ENCODE measurements around the gene NTN1.

The NTN1 gene

DNA sequence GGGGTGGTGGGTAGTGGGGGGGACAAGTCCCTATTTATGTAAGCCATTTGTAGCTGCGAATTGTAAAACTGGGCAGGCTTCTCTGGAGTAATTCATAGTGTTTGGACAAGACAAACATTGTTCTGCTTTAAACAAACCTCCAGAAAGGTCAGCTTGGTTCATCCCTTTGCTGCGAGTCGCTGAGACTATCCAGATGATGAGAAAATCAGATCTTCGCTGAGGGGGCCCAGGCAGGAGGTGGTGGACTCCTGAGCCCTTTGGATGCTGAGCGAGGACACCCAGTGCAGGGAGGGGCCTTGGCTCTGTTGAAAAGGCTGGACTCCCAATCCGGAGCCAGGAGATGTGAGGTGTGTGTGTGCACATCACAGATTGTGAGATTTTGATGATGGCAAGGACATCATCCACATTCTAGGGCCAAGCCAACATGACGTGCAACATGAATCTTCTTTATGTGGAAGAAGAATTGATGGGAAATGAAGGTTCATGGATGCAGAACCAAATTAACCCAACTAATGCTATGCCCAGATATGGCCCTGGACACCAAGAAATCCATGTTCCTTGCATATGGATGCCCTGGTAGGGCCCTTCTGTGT is 15.0 kb upstream of the NTN1 start:
- DNase-seq: no peak

DNA sequence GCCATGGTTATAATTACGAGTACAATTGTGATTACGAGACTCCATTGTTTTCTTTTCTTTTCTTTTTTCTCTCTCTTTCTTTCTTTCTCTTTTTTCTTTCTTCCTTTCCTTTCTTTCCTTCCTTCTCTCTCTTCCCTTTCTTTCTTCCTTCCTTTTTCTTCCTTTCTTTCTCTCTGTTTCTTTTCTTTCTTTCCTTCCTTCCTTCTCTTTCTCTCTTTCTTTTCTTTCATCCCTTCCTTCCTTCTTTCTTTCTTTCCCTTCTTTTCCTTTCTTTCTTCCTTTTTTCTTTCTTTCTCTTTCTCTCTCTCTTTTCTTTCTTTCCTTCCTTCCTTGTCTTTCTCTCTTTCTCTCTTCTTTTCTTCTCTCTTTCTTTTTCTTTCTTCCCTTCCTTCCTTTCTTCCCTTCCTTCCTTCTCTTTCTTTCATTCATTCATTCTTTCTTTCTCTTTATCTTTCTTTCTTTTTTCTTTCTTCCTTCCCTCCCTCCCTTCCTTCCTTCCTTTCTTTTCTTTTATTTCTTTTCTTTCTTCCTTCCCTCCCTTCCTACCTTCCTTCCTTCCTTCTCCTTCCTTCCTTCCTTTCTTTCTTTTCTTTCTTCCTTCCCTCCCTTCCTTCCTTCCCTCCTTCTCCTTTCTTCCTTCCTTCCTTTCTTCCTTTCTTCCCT is 14.1 kb upstream of the NTN1 start:
- DNase-seq: no peak

DNA sequence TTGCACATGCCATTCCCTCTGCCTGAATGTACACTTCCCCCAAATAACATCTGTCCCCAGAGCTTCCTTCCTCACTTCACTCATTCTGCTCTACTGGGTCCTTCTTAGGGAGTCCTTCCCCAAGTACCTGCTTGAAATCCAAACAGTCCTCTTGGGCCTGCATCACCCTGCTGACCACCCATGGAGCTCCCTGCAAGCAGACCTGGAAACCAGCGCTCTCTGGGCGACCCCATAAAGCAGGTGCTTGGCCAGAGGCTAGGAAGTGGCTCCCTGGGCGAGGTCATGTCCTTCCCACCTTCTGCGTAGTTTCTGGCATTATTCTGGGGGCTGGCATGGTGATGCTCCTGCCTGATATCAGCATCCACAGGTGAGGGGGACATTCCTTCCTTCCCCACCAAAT is 12.2 kb upstream of the NTN1 start:
- DNase-seq: no peak

DNA sequence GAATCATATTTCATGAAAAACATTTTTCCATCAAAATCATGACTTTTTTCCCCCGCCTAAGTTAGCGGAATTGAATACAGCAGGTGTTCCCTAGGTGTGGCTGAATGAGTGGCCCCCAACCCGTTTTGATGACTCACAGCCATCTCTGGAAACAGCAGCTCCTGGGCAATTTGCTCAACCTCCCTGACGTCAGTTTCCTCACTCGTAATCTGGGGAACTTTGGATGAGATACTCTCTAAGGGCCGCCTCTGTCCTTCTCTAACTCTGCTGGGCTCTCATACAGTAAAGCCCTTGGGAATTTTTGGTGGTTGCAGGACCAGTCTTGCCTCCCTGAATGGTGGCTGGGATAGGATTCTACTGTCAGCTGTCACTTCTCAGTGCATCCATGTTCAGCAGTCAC is 11.6 kb upstream of the NTN1 start:
- DNase-seq: no peak

DNA sequence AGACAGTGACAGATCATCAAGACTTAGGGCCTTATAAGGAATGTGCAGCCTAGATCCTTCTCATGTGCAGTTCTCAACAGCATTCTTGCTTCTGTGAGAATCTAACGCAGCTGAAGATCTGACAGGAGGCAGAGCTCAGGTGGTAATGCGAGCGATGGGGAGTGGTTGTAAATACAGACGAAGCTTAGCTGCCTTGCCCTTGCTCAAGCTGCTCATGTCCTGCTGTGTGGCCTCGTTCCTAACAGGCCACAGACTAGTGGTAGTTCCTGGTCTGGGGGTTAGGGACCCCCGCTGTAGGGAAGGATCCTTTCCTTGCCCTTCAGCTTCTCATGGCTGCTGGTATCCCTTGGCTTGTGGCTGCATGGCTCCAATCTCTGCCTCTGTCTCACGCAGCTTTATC is 10.3 kb upstream of the NTN1 start:
- no peak for DNase-seq

DNA sequence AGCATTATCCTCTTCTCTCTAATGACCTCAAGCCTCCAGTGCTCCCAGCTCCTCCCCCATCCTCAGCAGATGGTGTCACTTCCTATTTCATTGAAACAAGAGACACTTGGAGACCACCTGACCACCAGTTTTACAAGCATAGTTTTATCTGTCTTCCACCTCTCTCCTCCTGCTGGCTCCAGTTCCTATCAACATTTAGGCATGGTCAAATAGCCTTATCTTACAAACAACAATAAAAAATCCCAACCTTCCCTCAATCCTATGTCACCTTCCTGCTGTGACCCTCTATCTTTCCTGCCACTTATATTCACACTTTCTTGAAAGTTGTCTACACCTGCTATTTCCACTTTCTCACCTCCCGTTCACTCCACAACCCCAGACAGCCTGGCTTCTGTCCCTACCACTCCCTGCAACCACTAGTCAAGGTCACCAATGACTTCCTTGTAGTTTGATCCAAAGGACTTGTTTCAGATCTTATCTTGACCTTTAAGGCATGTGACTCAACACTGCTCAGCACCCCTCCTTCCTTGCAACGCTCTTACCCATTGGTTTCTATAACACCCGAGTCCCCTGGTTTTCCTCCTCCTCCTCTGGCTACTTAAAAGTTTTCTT is 4.3 kb upstream of the NTN1 start:
- DNase-seq: no peak

DNA sequence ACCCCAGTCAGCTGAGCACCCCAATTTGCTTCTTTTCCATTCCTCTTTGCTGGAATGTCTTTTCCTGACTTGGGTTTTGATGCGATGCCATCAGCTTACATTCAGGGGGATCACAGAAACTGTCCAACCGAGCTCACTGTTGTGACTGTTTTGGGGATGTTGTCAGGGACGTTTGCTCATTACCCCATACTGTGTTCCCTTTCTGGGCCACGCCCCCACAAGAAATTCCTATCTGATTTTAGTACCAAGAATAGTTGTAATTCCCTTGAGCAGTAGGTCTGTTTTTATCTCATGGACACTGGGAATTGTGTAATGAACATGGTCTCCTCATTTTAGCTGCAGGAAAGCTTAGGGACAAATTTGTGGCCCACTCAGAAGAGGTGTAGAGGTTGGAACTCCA is 2.6 kb upstream of the NTN1 start:
- DNase-seq: no peak

DNA sequence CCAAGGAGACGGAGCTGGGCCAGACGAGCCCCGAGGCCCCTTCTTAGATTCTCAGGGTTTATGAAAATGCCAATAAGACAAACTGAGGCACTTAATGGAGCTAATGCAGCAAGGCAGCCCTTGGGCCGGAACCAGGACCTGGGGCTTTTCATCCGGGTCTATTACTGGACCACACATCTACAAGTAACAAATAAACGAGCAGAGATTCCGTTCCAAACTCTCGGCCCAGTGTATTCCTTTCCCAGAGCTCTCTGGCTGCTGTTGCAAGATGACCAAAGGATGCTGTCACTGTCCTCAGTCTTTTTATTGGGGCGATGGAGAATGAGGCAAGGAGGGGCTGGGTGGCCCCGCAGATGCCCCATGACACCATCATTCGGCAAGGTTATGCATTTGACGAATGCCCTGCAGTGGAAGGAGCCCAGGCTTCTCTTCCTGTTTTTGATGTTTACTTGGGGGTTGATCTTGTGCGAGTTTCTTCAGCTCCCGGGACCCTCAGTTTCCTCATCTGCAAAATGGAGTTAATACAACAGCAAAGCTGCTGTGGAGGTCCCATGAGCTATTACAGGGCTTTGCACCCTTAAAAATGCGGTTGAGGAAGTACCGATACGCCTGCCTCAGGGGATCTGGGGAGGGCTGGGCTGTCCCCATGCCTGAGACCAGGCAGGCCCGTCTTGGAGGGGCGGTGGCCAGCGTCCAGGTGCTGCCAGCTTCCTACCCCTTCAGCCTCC is 1.1 kb upstream of the NTN1 start:
- no peak for DNase-seq

DNA sequence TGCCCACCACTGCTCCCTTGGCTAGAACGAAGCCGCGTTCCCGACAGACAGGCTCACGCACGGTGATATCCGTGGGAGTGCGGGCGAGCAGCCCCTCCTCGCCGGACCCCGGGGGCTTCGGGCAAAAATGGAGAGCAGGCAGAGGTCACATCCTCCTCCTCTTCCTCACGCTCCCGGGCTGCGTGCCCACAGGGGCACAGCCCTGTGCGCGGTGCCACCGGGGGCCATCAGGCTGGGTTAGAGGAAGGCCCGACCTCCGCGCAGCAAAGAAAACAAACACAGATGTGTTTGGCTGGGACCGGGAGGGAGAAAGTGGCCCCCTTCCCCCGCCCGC is 519 bp upstream of the NTN1 start:
- DNase-seq: no peak

DNA sequence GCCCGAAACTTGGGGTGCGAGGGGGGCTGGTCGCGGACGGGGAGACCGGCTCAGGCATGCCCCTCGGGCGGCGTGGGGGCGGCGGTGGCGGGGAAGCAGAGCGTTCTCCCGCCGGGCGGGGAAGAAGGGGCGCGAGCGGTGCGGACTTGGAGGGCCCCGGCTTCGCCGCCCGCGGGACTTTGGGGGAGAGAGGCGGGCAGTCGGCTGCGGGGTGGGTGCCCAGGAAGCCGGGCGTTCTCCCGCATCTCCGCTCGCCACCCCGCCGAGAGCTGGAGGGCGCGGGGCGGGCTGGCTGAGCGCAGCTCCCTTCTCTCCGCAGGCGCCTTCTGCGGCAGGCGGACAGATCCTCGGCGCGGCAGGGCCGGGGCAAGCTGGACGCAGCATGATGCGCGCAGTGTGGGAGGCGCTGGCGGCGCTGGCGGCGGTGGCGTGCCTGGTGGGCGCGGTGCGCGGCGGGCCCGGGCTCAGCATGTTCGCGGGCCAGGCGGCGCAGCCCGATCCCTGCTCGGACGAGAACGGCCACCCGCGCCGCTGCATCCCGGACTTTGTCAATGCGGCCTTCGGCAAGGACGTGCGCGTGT is 772 bp downstream of the NTN1 start:
- DNase-seq: no peak

DNA sequence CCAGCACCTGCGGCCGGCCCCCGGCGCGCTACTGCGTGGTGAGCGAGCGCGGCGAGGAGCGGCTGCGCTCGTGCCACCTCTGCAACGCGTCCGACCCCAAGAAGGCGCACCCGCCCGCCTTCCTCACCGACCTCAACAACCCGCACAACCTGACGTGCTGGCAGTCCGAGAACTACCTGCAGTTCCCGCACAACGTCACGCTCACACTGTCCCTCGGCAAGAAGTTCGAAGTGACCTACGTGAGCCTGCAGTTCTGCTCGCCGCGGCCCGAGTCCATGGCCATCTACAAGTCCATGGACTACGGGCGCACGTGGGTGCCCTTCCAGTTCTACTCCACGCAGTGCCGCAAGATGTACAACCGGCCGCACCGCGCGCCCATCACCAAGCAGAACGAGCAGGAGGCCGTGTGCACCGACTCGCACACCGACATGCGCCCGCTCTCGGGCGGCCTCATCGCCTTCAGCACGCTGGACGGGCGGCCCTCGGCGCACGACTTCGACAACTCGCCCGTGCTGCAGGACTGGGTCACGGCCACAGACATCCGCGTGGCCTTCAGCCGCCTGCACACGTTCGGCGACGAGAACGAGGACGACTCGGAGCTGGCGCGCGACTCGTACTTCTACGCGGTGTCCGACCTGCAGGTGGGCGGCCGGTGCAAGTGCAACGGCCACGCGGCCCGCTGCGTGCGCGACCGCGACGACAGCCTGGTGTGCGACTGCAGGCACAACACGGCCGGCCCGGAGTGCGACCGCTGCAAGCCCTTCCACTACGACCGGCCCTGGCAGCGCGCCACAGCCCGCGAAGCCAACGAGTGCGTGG is 1.5 kb downstream of the NTN1 start:
- DNase-seq: no peak

DNA sequence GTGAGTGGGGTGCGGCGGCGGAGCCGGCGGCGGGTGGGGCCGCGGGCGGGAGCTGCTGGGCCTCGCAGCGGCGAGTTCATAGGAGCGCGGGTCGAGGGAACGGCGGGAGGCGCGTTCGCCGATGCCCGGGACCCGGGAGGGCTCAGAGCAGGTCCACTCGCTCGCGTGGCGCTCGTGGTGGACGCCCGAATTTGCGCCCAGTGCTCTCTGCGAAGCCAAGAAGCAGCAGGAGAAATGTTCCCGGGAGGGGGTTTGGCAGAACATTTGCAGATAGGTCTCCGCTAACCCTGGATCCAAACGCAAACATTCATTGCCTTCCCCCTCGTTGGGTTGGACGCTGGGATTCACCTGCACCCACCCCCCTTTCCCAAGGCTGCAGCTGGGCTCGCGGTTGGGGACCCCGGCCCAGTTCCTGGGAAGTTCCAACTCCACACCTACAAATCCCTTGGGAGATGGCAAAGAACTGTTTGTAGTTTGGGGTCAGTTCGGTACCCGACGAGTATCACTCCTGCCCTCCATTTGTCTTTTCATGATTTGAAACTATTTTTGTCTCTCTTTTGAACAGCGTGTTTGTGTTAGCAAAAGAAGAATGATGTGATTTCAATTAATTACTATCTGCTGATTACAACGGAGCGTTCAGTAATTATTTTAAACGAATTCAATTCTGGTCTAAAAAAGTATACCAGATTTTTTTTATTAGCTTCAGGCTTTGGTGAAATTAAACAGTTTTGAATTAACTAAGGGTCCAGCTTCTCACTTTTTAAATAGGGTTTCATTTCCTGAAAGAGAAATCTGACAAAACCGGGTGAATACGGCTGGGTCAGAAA is 2.3 kb downstream of the NTN1 start:
- no peak for DNase-seq

DNA sequence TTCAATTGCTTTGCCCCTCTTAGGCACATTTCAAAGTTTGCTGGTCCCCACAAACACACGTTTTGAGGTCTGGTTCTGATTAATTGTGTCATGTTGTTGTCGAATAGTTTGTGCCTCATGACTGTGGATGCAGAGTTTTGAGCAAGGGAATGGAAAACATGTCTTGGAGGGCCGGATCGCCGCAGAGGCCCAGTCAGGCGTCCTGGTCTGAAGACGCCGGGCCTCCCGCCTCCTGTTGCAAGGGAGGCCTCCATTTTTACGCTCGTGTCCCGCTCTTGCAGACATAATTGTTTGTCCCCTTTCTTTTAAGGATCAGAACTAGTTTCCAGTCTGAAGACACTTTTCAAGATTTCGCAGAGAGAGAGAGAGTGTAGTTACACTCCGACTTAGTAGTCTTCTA is 3.2 kb downstream of the NTN1 start:
- DNase-seq: no peak

DNA sequence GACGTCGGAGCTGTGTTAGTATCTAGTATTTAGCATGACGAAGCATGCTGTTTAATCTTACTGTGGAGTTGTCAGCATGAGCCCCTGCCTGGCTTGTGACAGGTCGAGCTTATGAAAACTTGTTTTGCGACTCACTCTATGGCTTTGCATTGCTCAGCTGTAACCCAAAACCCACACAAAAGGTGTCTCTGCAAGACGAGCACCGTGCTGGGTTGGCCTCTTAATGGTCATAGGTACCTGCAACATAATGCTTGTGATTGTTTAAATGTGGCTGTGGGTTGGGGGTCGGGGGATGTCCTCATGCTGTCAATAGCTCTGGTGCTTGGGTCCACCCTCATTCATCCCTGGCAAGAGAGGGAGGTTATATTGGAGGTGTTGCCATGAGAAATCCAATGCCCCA is 5.4 kb downstream of the NTN1 start:
- DNase-seq: no peak

DNA sequence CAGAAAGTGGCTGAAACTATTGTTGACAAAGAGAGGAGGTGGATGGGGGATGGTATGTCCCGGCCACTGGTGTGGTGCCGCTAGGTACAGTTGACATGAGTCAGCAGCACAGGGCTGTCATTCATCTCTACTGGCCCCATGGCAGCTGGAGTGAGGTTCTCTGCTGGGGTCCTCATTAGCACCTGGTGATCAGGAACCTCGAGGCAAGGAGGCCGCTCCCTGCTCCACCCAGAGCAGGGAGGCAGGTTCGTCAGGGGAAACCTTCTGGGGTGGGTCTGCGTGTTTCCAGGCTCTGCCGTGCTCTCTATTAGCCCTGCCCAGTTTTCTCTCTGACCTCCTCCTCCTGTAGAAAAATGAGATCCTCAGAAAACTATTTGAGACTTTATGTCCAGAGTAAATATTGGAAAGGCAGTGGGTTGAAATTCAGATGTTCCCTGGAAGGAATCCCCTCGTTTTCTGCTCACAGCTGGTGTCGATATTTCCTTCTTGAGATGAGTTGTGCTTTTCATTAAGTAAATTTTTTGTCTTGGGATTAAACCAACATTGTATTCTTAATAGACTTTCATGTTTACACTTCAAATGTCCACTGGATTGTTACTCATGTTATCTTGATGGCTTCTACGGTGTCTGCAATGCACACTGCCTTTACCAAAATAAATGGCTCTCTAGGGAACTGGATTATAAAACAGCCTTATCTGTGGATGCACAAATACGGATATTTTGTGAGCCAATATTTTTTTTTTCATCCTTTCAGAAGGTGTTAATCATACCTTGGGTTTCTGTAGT is 7.1 kb downstream of the NTN1 start:
- DNase-seq: no peak

DNA sequence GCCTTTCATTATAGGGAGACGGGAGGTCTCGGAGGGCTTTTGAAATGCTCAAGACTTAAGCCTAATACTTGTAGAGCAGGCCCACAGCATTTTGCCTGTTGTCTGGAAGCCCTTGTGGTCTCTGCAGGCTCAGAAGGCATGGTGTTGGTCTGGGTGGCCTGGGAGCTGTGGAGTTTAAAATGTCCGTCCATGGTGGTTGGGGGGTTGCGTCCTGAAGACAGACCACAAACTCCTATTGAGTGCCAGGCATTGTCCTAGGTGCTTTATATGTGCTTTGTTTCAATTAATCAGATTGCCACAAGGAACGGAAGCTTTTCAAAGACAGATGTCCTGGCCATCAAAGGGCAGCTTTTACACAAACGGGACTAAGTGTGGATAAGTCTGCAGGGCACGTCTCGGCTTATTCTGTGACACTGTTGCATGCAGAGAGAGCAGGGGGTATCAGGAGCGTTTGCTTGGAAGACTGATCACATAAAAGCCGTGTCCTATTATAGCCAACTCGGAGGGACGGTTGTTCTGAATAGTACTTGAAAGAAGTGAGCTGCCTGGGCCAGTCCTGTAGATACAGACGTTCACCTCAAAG is 7.8 kb downstream of the NTN1 start:
- DNase-seq: no peak

DNA sequence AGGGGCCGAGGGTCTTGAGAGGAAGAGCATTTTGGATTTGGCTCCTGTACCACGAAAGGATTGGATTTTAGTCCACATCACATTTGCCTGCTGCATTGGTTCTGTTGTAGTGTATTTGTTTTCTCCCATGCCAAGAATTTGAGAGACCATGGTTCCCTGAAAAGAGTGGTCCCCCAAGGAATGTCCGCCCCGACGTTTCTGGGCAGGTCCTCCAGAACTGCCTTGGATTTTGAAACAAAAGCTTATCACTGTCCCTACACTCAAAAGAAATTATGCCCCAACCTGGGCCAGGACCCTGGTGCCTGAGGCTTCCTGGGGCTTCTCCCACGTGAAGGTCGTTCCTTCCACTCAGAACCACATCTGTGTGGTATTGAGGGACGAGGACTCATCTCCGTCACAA is 10.8 kb downstream of the NTN1 start:
- DNase-seq: no peak

DNA sequence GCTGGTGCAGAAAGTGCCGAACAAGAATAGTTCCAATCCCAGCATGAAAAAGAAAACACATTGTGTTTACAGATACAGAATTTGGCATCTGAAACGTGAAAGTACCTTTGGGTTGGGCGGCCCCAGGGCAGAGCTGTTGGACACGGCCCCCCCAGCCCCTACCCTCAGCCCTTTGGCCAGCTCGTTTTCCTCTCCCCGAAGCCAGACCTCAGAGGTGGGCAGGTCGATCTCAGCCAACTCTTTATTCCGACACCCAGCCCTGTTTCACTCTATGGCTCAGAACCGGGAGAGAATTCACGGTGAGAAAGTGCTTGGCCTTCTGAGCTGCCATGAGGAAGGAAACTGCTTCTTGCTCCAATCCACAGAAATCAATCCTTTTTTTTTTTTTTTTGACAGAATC is 11.3 kb downstream of the NTN1 start:
- DNase-seq: no peak

DNA sequence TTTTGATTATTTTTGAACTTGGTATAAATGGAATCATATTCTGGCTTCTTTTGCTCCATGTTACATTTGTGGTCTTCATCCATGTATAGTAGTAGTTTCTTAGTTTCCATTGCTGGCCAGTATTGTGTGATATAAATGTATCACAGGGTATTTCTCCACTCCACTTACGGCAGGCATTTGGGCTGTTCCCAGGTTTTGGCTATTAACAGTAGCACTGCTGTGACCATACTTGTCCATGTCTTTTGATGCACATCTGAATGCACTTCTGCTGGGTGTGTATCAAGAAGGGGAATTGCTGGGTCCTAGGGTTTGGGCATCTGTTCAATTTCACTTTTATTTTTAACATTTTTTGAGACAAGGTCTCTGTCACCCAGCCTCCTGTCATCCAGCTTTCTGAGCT is 13.9 kb downstream of the NTN1 start:
- no peak for DNase-seq

DNA sequence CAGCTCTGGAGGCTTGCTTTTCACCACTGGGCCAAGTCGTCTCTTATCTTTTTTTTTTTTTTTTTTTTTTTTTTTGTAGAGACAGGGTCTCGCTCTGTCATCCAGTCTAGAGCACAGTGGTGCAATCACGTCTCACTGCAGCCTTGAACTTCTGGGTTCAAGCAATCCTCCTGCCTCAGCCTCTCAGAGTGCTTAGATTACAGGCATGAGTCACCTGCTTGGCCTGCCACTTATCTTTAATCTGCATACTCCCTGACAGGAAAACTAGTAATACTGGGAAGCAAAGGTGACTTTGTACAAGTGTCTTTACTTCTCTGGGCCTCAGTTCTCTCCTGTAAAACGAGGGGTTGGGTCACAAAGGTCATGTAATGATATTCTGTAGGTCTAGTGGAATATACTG is 15.0 kb downstream of the NTN1 start:
- DNase-seq: no peak

DNA sequence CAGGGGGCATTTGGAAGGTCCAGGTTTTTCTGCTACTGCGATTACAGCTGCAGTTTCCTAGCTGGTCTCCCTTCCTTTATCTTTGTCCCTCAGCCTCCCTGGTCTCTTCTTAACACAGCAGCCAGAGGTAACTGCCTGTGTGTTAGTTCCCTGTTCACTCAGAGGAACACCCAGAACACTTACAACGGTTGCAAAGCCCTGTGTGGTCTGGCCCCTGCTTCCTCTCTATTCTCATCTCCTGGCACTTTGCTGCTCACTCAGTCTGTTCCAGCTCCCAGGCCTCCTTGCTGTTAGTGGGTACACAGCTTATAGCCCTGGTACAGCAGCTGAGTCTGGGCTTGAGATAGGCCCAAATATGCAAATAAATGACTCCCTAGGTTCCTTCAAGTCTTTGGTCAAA is 16.4 kb downstream of the NTN1 start:
- no peak for DNase-seq
